MCF 10A (cell line): ENCODE data around the gene STAB1. TPM values are rescaled to one million over a fixed set of nuclear protein-coding genes. Genes with fewer than 3 reads are reported as not detected.

Experiments used
- BruUV-seq: library from RNA; stranded (reverse); fragments of 400-500 nt; replicated peaks from 2 replicates; lab custom pipeline; 2021; lab: Mats Ljungman, UMichigan
- CTCF ChIA-PET: fragments of 300-600 bp; sonication (Branson Sonifier 250); formaldehyde crosslinking; extraction: SDS; loops from one replicate; lab custom pipeline; 2021; ENCODE audit warnings: antibody characterized with exemption, inconsistent platforms; lab: Yijun Ruan, JAX
- POLR2A ChIA-PET: fragments of 300-600, 350-650 bp; sonication (Branson Sonifier 250); formaldehyde crosslinking; extraction: SDS; loops from one replicate; lab custom pipeline; 2020; ENCODE audit warnings: antibody characterized with exemption, inconsistent platforms; lab: Yijun Ruan, JAX
- DNase-seq: peaks from one replicate; pipeline ENCODE4 v3.0.0-alpha.2; 2018; ENCODE audit not compliant: unreplicated experiment
- H3K27ac Mint-ChIP-seq: one replicate; pipeline ENCODE4 v1.8.0; 2022; ENCODE audit warnings: mild to moderate bottlenecking, low read depth, mixed read lengths; ENCODE audit not compliant: unreplicated experiment
- H3K27me3 Mint-ChIP-seq: one replicate; pipeline ENCODE4 v1.8.0; 2022; ENCODE audit warnings: mixed read lengths; ENCODE audit not compliant: insufficient read depth, unreplicated experiment
- H3K36me3 Mint-ChIP-seq: one replicate; pipeline ENCODE4 v1.8.0; 2022; ENCODE audit warnings: mild to moderate bottlenecking, moderate library complexity, mixed read lengths; ENCODE audit not compliant: insufficient read depth, unreplicated experiment
- H3K4me1 Mint-ChIP-seq: one replicate; pipeline ENCODE4 v1.8.0; 2022; ENCODE audit warnings: mixed read lengths; ENCODE audit not compliant: insufficient read depth, unreplicated experiment
- H3K4me3 Mint-ChIP-seq: one replicate; pipeline ENCODE4 v1.8.0; 2022; ENCODE audit warnings: mild to moderate bottlenecking, moderate library complexity, mixed read lengths; ENCODE audit not compliant: unreplicated experiment
- H3K9me3 Mint-ChIP-seq: one replicate; pipeline ENCODE4 v1.8.0; 2022; ENCODE audit warnings: mixed read lengths; ENCODE audit not compliant: unreplicated experiment
- CTCF ChIP-seq: fragments of 200-600 bp; IDR thresholded peaks from one replicate; pipeline ENCODE4 v1.8.0; 2022; ENCODE audit warnings: antibody characterized with exemption, mild to moderate bottlenecking; ENCODE audit not compliant: unreplicated experiment
- intact Hi-C: fragments of 100-400 bp; cut with micrococcal nuclease; formaldehyde crosslinking; loops from 2 replicates; pipeline ENCODE4 v1.14.1; 2022
- total RNA-seq: library from RNA; stranded (reverse); gene quantifications from 2 replicates; pipeline ENCODE4 v1.2.3, GENCODE V29; 2022

The STAB1 gene
- total RNA-seq, 1 experiment from 2014 or later: not detected

- Mint-ChIP-seq H3K27me3 (no peaks in the 10 kb centered on the region), H3K27ac (no peak overlapping the region), H3K4me1 (no peaks in the 10 kb centered on the region), H3K4me3 (no peak overlapping the region), H3K9me3 (no peaks in the 10 kb centered on the region), H3K36me3 (peaks cover 46% of the 10 kb centered on the region)
- ChIA-PET CTCF (interaction anchor here (0.7 kb wide), 1 partner anchor 23 kb away, joined by 4 read pairs; no protein-coding TSS in a partner anchor), POLR2A (no interaction called here)
- DNase-seq: no peak
- no TSS peak for BruUV-seq
- intact Hi-C loops: no loop called here
- TF ChIP-seq CTCF: no peak
These were observed 6.4 kb upstream of the STAB1 start for GRCh38 chr3:52488746-52489145.

- CTCF ChIA-PET: interaction anchor here (0.9 kb wide), 1 partner anchor 90 kb away, joined by 3 read pairs; no protein-coding TSS in a partner anchor
- POLR2A ChIA-PET: no interaction called here
- TF ChIP-seq CTCF: no peak
- intact Hi-C loops: no loop called here
- Mint-ChIP-seq H3K27ac (no peak overlapping the region), H3K9me3 (no peaks in the 10 kb centered on the region), H3K36me3 (peaks cover 46% of the 10 kb centered on the region), H3K4me3 (no peak overlapping the region), H3K4me1 (no peaks in the 10 kb centered on the region), H3K27me3 (no peaks in the 10 kb centered on the region)
- BruUV-seq: no TSS peak
- no peak for DNase-seq
These were observed 5.7 kb upstream of the STAB1 start for GRCh38 chr3:52489453-52489852.

- no peak for TF ChIP-seq CTCF
- intact Hi-C loops: no loop called here
- peaks cover 46% of the 10 kb centered on the region for H3K36me3 Mint-ChIP-seq
These were observed 4.9 kb upstream of the STAB1 start for GRCh38 chr3:52490035-52490938.

GRCh38 chr3:52490939-52491526 lies 4.1 kb upstream of the STAB1 start:
- intact Hi-C loops: no loop called here
- no peaks in the 10 kb centered on the region for H3K4me1 Mint-ChIP-seq
- no peak for TF ChIP-seq CTCF
- H3K9me3 Mint-ChIP-seq: no peaks in the 10 kb centered on the region
- H3K27me3 Mint-ChIP-seq: no peaks in the 10 kb centered on the region
- H3K4me3 Mint-ChIP-seq: no peak overlapping the region
- ChIA-PET POLR2A (no interaction called here), CTCF (interaction anchor here (0.7 to 1.2 kb wide), 2 partner anchors 44 to 403 kb away, joined by 3 read pairs; no protein-coding TSS in a partner anchor)
- no peak for DNase-seq
- no TSS peak for BruUV-seq
- H3K36me3 Mint-ChIP-seq: peaks cover 46% of the 10 kb centered on the region
- H3K27ac Mint-ChIP-seq: no peak overlapping the region

More at GRCh38 chr3:52490035-52490938, 4.9 kb upstream of the STAB1 start:
- Mint-ChIP-seq H3K4me1 (no peaks in the 10 kb centered on the region), H3K4me3 (no peak overlapping the region), H3K27ac (no peak overlapping the region), H3K9me3 (no peaks in the 10 kb centered on the region), H3K27me3 (no peaks in the 10 kb centered on the region)
- POLR2A ChIA-PET: interaction anchor here (0.5 kb wide), 1 partner anchor 642 kb away, joined by 4 read pairs; no protein-coding TSS in a partner anchor
- no TSS peak for BruUV-seq
- DNase-seq: no peak
- CTCF ChIA-PET: interaction anchor here (0.7 to 0.9 kb wide), 3 partner anchors 78 to 402 kb away, joined by 3 to 4 read pairs (median 3); no protein-coding TSS in a partner anchor
